ENCODE measurements around the gene HLA-DPB1.

GRCh38 chr6:33120001-33120400, 44.2 kb downstream of the HLA-DPB1 start:
- TF ChIP-seq EZH2phosphoT487 (IDR thresholded peaks at IDR 0.05; ENCODE audit: insufficient read depth, low read depth) (no peak), EZH2 (IDR thresholded peaks at IDR 0.05; ENCODE audit: insufficient read depth, poor library complexity, severe bottlenecking) (no peak)

Data from GM23248 (cell line).